GM18861 (cell line): Measurements from ENCODE around the gene ACSM6.
A peak's percentile ranks its signal among the peaks of the same experiment; 100 is the strongest.

Experiments used
- ATAC-seq: cut with Tn5 transposase; IDR thresholded peaks from one replicate; pipeline ENCODE4 v1.9.1; 2021; ENCODE audit not compliant: unreplicated experiment

The ACSM6 gene

GRCh38 chr10:95245425-95246055 is 51.5 kb downstream of the ACSM6 start:
- peak; percentile 90 for ATAC-seq

GRCh38 chr10:95246582-95247051 is 52.6 kb downstream of the ACSM6 start:
- ATAC-seq = no peak

- no peak for ATAC-seq
Measured at GRCh38 chr10:95247200-95247880, 53.3 kb downstream of the ACSM6 start.

- ATAC-seq = no peak
Measured at GRCh38 chr10:95247881-95248583, 54.0 kb downstream of the ACSM6 start.

GRCh38 chr10:95248989-95249388 is 55.0 kb downstream of the ACSM6 start:
- no peak for ATAC-seq

GRCh38 chr10:95249467-95249866 is 55.4 kb downstream of the ACSM6 start:
- ATAC-seq = no peak

- ATAC-seq = no peak
Measured at GRCh38 chr10:95250856-95251255, 56.8 kb downstream of the ACSM6 start.

- ATAC-seq = no peak
Measured at GRCh38 chr10:95253007-95253406, 59.0 kb downstream of the ACSM6 start.

GRCh38 chr10:95253686-95254085 is 59.6 kb downstream of the ACSM6 start:
- ATAC-seq = no peak

- no peak for ATAC-seq
Measured at GRCh38 chr10:95254629-95255028, 60.6 kb downstream of the ACSM6 start.

GRCh38 chr10:95256268-95256667 is 62.2 kb downstream of the ACSM6 start:
- ATAC-seq = no peak

- no peak for ATAC-seq
Measured at GRCh38 chr10:95257849-95258248, 63.8 kb downstream of the ACSM6 start.

- ATAC-seq = no peak
Measured at GRCh38 chr10:95260397-95260881, 66.4 kb downstream of the ACSM6 start.

- no peak for ATAC-seq
Measured at GRCh38 chr10:95260909-95261552, 67.0 kb downstream of the ACSM6 start.

GRCh38 chr10:95261926-95262325 is 67.9 kb downstream of the ACSM6 start:
- ATAC-seq = no peak

- no peak for ATAC-seq
Measured at GRCh38 chr10:95262763-95263518, 68.9 kb downstream of the ACSM6 start.

- ATAC-seq = no peak
Measured at GRCh38 chr10:95263864-95264226, 69.8 kb downstream of the ACSM6 start.

- ATAC-seq = no peak
Measured at GRCh38 chr10:95264227-95265051, 70.4 kb downstream of the ACSM6 start.

GRCh38 chr10:95265572-95265971 is 71.5 kb downstream of the ACSM6 start:
- ATAC-seq = no peak

- peak; percentile 96 for ATAC-seq
Measured at GRCh38 chr10:95266674-95267095, 72.6 kb downstream of the ACSM6 start.
